DOHH2 (cell line): Measurements from ENCODE around the gene LYPD3.

Experiments used
- CTCF ChIP-seq: fragments of 200-600 bp; sonication (generic); IDR thresholded peaks from one replicate; pipeline ENCODE4 v1.5.1; 2014; ENCODE audit warnings: antibody characterized with exemption, mild to moderate bottlenecking, low read depth, low read length; ENCODE audit not compliant: poor library complexity, severe bottlenecking
- EZH2phosphoT487 ChIP-seq: fragments of 200-600 bp; sonication (generic); IDR thresholded peaks from 2 replicates; pipeline ENCODE4 v1.6.1; 2017; ENCODE audit warnings: borderline replicate concordance, mild to moderate bottlenecking, antibody characterized with exemption, low read length, moderate library complexity, mixed read lengths

GRCh38 chr19:43478323-43478722, 12.9 kb upstream of the LYPD3 start:
- TF ChIP-seq CTCF = no peak
- TF ChIP-seq EZH2phosphoT487 = no peak
